ELR (cell line): ENCODE data around the gene ITGAX.
A peak's percentile ranks its signal among the peaks of the same experiment; 100 is the strongest.

Experiments
- DNase-seq: peaks from one replicate; pipeline ENCODE4 v3.0.0-alpha.2; 2015; ENCODE audit warnings: low read depth

Gene ITGAX

DNA sequence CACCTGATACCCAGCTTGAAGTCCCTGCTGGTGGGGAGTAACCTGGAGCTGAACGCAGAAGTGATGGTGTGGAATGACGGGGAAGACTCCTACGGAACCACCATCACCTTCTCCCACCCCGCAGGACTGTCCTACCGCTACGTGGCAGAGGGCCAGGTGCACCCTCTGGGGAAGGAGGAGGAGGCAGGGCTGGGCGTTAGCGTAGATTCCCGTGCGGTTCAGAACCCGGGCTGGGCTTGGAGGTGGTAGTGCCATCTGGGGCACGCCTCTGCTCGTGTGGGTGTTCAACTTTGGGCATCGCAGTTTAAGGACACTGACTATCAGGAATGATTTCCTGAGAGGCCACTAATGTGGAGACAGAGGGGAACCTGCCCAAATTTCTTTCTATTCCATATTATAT is 18.3 kb downstream of the ITGAX start:
- DNase-seq, result no peak

DNA sequence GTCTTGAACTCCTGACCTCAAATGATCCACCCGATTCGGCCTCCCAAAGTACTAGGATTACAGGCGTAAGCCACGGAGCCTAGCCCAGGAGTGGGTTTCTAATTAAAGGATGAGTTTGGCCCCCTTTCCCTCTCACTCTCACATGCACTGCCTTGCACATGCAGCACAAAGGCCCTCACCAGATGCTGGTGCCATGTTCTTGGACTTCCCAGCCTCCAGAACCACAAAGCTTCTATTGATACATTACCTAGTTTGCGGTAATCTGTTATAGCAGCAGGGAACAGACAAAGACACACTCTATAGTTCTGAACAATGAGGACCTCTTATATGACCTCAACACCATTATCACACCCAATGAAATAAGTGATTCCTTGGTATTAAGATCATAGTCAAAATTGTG is 20.3 kb downstream of the ITGAX start:
- DNase-seq, result no peak

DNA sequence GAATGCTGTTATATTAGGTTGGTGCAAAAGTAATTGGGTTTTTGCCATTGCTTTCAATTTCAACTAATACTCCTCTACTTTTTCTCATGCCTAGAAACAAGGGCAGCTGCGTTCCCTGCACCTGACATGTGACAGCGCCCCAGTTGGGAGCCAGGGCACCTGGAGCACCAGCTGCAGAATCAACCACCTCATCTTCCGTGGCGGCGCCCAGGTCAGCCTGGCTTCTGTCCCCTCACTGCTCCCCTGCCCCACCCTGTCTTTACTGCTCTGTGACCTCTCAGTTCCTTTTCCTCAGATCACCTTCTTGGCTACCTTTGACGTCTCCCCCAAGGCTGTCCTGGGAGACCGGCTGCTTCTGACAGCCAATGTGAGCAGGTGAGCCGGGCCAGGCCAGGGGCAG is 21.7 kb downstream of the ITGAX start:
- no peak for DNase-seq

DNA sequence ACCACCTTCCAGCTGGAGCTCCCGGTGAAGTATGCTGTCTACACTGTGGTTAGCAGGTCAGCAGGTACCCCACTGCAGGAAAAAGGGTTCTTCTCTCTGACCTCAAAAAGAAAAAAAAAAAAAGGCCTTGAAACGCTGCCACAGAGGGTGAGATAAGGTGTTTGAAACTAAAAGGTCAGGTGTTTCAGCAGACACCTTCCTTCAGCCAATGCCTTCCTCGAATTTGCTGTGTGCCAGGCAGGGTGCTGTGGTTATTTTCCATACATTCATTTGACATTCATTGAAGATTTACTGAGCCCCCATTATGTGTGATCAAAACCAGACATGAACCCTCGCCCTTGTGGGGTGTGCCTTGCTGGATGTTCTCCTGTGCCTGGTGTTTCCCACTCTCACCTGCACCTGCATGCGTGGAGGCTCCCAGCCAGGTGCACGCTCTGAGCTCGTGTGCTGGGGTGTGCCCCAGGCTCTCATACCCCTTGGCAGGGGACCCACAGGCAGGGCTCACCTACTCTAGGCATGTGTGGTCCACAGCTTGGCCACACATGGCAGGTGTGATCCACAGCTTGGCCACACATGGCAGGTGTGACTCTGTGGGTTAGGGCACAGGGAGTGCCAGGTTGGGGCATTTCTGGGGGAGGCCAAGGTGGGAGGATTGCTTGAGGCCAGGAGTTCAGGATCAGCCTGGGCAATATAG is 22.4 kb downstream of the ITGAX start:
- no peak for DNase-seq

DNA sequence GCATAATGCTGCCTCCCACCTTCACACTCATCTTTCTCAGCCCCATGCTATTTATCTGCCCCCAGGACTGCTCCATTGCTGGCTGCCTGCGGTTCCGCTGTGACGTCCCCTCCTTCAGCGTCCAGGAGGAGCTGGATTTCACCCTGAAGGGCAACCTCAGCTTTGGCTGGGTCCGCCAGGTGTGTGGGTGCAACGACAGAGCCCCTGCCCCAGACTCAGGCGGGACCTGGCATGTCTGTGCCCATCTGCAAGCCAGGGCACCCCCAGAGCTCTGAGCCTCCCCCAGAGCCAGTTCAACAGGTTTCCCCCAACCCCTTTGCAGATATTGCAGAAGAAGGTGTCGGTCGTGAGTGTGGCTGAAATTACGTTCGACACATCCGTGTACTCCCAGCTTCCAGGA is 25.2 kb downstream of the ITGAX start:
- DNase-seq, result no peak

DNA sequence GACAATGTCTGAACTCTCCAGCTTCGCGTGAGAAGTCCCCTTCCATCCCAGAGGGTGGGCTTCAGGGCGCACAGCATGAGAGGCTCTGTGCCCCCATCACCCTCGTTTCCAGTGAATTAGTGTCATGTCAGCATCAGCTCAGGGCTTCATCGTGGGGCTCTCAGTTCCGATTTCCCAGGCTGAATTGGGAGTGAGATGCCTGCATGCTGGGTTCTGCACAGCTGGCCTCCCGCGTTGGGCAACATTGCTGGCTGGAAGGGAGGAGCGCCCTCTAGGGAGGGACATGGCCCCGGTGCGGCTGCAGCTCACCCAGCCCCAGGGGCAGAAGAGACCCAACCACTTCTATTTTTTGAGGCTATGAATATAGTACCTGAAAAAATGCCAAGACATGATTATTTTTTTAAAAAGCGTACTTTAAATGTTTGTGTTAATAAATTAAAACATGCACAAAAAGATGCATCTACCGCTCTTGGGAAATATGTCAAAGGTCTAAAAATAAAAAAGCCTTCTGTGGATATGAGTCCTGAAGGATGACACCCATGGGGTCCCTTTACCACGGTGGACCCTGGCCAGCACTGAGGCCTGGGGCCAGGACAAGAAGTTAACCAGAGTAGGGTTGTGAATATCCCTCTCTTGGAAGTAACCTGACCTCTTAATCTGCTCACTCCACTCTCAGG is 27.6 kb downstream of the ITGAX start:
- peak; percentile 59 for DNase-seq

DNA sequence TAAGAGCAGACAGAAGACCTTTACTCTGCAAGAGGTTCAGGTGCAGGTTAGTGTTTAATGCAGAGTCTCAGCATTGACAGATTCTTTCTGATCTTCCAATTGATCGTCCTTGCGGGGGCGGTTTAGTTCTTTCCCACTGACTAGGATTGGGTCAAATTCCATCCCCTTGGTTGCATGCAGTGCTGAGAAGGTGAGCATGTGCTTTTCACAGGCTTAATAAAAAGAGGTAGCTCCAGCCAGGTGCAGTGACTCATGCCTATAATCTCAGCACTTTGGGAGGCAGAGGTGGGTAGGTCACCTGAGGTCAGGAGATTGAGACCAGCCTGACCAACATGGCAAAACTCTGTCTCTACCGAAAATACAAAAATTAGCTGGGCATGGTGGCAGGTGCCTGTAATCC is 30.7 kb downstream of the ITGAX start:
- DNase-seq, result no peak

DNA sequence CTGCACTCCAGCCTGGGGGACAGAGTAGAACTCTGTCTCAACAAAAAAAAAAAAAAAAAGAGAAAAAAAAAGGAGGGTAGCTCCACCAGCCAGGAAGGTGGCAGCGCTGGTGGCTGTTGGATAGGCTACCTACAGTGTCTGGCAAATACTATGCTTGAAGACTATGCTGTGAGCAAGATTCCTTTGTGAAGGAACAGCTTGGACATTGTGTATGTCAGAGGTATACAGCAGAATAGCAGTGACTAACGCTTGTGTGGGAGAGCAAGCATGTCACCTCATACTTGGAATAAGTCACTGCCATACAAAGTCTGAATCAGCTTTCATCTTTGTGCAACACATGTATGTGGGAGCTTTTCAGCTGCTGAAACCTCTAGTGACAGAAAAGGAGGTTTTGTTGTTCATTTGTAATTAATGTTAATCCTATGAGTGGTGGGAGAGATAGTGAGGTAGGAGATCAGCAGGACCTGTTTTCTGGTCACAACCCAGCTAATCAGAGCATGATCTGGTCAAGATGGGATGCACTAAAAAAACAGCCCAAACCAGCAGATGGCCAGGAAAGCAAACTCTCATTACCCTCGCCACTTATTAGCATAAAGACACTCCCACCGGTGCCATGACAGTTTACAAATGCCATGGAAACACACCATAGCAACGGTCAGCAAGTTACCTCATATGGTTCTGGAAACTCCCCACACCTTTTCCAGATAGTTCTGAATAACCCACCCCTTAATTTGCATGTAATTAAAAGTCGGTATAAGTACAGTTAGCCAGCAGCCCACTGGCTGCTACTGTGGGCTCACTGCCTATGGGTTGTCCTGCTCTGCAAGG is 31.4 kb downstream of the ITGAX start:
- peak; percentile 65 for DNase-seq

DNA sequence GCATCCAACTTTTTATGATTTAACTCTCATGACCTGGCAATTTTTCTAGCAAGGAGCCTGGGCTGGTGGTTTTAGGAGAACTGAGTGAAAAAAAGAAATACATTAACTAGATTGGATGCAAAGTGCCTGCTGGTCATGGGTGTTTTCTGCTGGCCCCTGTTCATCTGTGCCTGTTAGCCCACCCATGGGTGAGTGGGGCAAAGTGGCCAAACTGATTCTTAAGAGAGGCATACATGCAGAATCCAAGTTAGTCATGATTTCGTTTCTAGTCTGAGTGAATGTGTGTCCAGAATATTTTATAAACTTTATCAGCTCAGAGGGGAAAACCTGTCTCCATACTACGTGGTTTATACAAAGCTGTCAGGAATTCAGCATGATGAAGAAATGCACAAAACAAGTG is 33.6 kb downstream of the ITGAX start:
- no peak for DNase-seq

DNA sequence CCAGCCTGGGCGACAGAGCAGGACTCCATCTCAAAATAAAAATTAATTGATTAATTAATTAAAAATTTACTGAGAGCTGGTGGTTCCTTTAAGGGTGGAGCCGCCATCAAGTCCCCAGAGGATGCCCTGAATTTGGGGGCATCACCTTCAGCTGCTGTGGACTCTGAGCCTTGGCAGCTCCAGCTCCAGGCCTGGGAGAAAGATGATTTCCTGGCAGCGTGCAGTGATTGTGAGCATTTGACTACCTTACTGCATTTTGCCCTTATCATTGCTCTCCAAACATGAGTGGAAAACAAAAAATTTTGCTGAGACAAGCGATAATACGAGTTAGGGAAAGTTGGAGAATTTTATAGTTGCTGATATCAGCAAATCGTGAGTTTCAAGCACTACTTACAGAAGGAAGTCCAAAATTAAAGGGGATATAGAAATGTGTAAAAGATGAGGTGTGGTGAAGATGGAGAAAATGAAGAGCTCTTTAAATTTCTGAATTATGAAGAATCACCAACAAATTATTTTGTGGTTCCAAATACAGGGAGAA is 35.6 kb downstream of the ITGAX start:
- DNase-seq, result no peak

DNA sequence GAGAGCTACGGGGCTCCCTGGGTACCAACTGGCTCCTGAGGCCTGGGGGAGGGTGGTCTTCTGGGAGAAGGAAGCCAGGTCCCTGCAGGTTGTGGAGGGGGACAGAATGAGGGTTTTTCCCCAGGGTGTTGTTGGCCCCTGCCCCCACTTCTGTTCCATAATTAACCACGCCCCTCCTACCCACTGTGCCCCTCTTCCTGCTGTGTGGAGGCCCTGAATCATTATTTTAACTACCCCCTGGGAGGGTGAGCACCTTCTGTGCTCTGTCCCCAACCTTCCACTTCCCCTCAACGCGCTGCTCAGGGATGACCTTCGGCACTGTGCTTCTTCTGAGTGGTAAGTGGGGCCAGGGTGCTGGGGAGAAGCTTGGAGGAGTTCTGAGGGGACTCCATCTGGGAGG is 38.1 kb downstream of the ITGAX start, which contains the start of gene ITGAD:
Gene ITGAD (plus strand): TSS at position 280 of the 400 bp plus-strand sequence. CDS start 26 bp downstream, at position 306.
- no peak for DNase-seq

DNA sequence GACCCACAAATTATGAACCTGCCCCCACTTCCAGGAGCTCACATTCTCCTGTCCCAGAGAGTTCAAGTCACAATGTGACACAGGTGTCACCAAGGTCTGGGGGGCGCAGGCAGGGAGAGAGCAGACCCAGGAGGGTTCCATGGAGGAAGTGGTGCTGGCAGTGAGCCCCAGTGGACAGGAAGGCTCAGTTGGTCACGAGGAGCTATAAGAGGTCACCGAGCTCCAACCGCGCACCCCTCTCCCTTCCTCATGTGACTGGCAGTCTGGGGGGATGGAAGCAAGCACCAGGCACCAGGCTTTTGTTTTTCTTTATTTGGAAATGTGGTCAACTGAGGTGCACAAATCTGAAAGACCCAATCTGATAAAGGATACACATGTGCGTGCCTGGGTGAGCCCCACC is 40.7 kb downstream of the ITGAX start:
- no peak for DNase-seq

DNA sequence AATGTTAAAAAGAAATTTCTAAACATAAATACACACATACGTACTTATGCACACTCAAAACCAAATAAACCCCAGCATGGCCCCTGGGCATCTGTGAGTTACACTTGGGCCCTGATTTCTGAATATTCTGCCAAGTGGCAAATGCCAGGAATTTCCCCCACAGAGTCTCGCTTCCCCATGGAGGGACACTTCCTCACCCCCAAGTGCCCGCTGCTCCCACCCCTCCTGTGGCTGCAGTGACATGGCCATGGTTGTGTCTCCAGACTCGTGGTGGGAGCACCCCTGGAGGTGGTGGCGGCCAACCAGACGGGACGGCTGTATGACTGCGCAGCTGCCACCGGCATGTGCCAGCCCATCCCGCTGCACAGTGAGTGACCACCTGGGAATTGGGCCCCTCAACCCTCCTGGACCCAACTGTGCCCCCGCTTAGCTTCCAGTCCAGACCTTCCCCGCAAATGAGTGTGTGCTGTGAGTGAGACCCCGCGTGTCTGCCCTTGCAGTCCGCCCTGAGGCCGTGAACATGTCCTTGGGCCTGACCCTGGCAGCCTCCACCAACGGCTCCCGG is 42.2 kb downstream of the ITGAX start:
- no peak for DNase-seq

DNA sequence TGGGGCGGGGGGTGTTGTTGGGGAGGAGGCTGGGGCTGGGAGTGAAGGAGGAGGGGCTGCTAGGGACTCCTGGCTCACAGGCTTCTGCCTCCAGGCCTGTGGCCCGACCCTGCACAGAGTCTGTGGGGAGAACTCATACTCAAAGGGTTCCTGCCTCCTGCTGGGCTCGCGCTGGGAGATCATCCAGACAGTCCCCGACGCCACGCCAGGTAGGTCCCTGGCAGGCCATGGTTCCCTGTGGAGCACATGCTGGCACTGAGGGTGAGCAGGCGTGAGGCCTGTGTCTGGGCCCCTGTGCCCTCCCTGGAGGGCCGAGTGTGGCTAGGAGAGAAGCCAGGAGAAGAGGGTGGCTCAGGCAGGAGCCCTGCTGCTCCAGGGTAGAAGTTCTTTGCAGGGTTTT is 42.7 kb downstream of the ITGAX start:
- no peak for DNase-seq

DNA sequence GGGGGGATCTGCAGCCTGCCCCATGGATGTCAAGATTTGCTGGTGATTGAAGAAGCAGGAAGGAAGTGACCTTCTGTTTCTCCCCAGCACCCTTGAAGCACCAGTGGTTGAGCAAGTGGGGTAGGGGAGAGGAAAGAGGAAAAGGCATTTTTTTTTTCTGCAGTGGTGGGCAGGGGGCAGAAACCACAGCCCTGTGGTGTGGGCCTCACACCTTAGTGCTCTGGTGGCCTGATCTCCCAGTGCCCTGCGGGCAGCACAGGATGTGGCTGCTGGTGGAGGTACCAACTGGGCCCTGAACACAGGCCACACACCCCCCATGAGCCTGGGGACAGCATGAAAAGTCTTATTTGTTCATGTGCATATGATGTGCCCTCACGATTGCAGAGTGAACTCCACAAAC is 45.2 kb downstream of the ITGAX start:
- no peak for DNase-seq

DNA sequence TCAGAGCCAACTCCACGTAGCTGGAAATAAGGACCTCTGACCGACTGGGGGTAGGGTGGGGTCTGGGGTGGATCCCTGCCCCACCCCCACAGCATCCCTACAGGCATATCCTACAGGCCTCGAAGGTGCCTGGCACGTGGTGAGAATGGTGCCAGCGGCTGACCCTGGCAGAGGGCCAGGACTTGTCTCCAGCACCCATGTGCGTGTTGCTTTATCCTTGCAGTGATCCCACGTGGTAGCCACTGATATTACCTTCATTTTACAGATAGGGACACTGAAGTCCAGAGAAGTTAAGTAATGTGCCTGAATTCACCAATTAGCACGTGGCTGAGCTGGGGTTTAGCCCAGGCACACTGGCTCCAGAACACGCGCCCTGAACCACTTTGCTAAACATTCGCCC is 46.5 kb downstream of the ITGAX start:
- no peak for DNase-seq

DNA sequence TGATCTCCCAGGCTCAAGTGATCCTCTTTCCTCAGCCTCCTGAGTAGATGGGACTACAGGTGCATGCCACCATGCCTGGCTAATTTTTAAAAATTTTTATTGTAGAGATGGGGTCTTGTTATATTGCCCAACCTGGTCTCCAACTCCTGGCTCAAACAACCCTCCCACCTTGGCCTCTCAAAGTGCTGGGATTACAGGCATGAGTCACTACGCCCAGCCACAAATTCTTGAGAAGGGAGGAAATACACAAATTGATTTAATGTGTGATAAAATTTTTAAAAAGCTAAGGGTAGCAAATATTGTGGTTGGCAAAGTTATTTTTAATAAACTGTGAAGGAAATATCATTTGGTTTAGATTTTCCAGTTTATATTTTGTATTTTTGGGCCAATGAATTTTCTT is 47.7 kb downstream of the ITGAX start:
- DNase-seq, result peak; percentile 54

DNA sequence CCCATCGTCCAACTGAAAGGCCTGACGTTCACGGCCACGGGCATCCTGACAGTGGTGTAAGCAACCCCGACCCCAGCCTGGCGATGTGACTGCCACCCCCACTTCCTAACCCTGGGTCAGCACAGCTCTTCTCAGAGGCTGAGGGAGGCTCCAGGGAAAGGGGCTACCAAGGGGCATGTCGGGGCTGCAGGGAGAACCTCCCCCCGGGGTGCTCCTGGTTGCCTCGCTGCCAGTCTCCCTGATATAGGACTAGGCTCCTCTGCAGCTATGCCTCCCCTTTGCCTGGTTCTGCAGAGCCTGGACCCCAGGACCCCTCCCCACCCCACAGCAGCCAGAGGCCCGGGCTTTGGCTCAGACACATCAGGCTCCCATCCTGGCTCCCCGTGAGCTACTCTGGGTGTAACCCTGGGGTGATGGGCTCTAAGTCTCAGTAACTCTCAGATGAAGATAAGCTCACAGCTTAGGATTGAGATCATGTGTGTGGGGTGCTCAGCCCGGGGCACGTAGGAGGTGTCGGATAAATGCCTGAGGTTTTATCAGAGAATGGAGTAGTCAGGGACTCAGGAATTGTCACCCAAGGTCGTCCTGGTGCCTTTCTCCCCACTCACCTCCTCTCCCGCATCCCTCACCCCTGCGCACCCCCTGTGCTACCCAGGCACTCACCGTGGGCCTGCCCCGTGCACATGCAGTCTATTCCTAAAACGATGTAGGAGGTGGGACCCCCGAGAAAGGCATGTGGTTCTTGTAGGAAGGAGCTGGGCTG is 48.8 kb downstream of the ITGAX start:
- no peak for DNase-seq

DNA sequence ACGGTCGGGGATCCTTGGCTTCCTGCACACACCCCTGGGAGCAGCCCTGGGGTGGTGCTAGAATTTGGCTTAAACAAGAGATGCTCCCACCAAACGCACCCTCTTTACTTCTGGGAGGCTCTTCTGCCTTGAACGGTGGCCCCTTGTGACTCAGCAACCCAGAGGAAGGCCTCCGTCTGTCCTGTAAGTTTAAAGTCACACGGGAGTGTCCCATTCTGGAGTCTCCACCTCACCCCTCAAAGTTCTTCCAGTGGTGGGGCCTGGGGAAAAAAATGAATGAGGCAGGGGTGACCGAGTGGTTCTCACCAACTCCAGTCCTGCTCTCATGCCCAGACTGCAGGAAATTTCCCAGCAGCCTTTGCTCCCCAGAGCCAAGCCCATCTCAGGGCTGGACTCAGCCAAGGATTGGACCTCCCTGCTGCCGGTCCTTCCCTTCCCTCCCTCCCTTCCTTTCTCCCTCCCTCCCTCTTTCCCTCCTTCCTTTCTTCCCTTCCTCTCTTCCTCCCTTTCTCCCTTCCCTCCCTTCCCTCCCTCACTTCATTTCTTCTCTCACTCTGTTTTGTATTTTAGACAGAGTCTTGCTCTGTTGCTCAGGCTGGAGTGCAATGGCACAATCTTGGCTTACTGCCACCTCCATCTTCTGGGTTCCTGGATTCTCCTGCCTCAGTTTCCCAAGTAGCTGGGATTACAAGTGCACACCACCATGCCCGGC is 49.5 kb downstream of the ITGAX start:
- peak; percentile 23 for DNase-seq

DNA sequence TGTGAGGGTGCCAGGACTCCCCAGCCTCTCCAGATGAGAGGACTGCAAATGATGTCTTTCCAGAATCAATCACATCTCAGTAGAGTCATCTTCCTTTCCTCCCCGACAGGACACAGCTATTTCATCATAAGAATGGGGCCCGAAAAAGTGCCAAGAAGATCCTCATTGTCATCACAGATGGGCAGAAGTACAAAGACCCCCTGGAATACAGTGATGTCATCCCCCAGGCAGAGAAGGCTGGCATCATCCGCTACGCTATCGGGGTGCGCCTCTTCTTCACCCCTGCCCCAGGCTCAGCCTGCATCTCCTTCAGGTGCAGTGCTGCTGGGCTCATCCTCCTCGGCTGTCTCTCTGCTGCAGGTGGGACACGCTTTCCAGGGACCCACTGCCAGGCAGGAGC is 52.4 kb downstream of the ITGAX start:
- no peak for DNase-seq

DNA sequence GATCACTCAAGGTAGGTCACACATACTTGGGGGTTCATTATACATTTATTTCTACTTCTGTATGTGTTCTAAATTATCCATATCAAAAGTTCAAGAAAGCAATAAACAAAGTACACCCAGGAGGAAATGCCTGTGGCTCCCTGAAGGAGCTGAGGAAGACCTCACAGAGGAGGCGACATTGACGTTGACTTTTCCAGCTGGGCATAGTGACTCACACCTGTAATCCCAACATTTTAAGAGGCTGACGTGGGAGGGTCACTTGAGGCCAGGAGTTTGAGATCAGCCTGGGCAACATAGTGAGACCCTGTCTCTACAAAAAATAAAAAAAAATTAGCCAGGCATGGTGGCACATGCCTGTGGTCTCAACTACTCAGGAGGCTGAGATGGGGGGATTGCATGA is 54.5 kb downstream of the ITGAX start:
- DNase-seq, result peak; percentile 62
